NT2/D1 (cell line): ENCODE measurements around the gene OR12D3.

Source experiments
- DNase-seq: peaks from one replicate; pipeline ENCODE4 v3.0.0-alpha.2; 2011; ENCODE audit warnings: low read depth, low spot score
- H3K27me3 ChIP-seq: 2 replicates; pipeline ENCODE4 v1.6.0; 2011; ENCODE audit warnings: mild to moderate bottlenecking; ENCODE audit not compliant: insufficient read length, insufficient read depth
- H3K36me3 ChIP-seq: 2 replicates; pipeline ENCODE4 v1.6.1; 2011; ENCODE audit warnings: mild to moderate bottlenecking, low read length, mixed read lengths; ENCODE audit not compliant: insufficient read depth, insufficient read length
- H3K4me1 ChIP-seq: 2 replicates; pipeline ENCODE4 v1.5.1; 2011; ENCODE audit not compliant: insufficient read depth, insufficient read length
- H3K4me3 ChIP-seq: 2 replicates; pipeline ENCODE4 v1.5.1; 2011; ENCODE audit warnings: low read depth; ENCODE audit not compliant: insufficient read length
- H3K9ac ChIP-seq: 2 replicates; pipeline ENCODE4 v1.6.0; 2011; ENCODE audit warnings: low read depth; ENCODE audit not compliant: insufficient read length
- H3K9me3 ChIP-seq: 2 replicates; pipeline ENCODE4 v1.5.1; 2011; ENCODE audit warnings: mild to moderate bottlenecking, low read length; ENCODE audit not compliant: insufficient read depth
- SUZ12 ChIP-seq: IDR thresholded peaks from 2 replicates; pipeline ENCODE4 v1.6.1; 2011; ENCODE audit not compliant: insufficient read length, insufficient read depth; ENCODE audit errors: extremely low read depth
- YY1 ChIP-seq: IDR thresholded peaks from 2 replicates; pipeline ENCODE4 v1.6.1; 2011; ENCODE audit not compliant: insufficient read length, insufficient read depth
- ZNF274 ChIP-seq: IDR thresholded peaks from 2 replicates; pipeline ENCODE4 v1.6.1; 2011; ENCODE audit warnings: mild to moderate bottlenecking, low read depth, low read length

Gene OR12D3, protein sequence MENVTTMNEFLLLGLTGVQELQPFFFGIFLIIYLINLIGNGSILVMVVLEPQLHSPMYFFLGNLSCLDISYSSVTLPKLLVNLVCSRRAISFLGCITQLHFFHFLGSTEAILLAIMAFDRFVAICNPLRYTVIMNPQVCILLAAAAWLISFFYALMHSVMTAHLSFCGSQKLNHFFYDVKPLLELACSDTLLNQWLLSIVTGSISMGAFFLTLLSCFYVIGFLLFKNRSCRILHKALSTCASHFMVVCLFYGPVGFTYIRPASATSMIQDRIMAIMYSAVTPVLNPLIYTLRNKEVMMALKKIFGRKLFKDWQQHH

DNA sequence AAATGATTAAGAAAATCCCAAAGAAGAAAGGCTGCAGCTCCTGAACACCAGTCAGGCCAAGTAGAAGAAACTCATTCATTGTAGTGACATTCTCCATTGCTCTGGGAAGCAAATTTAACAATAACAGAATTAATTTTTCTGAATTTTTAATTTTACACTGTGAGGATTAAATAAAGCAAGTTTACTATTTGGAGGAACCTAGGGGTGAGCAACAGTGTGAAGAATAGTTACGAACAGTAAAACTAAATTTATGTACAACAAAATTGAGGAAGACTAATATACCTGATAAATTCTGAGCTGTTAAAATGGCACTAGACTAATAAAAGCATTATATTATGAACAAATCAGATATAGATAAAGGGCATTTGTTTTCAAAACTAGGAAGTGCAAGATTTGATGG, at the start of gene OR12D3:
Gene OR12D3 (minus strand): TSS at position 101 of the 400 bp plus-strand sequence. CDS start 4 bp downstream, at position 97.
- no peaks in the 10 kb centered on the region for H3K9me3 ChIP-seq
- DNase-seq: no peak
- H3K36me3 ChIP-seq: no peaks in the 10 kb centered on the region
- H3K9ac ChIP-seq: no peak within 1 kb of the TSS
- TF ChIP-seq SUZ12 (no peak), ZNF274 (no peak), YY1 (no peak)
- no peak within 1 kb of the TSS for H3K4me3 ChIP-seq
- H3K27me3 ChIP-seq: no peaks in the 10 kb centered on the region
- no peaks in the 10 kb centered on the region for H3K4me1 ChIP-seq

DNA sequence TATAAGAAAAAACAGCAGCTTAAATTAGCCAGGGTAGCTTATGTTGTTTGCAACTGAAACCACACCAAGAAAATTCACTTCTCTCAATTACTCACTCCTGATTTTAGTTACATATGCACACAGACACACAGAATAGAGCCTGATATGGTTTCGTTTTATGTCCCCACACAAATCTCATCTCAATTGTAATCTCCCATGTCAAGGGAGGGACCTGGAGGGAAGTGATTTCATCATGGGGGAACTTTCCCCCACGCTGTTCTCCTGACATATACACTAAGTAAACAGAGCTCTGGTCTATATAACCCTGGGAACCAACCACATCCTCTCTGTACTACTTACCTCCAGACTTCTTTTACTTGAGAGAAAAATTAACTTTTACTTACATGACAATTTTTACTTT, 49.5 kb upstream of the OR12D3 start:
- Histone ChIP-seq H3K27me3 (no peaks in the 10 kb centered on the region), H3K9ac (no peak overlapping the region), H3K4me1 (no peaks in the 10 kb centered on the region), H3K36me3 (no peaks in the 10 kb centered on the region), H3K9me3 (no peaks in the 10 kb centered on the region; the same call in 1 of the 2 replicates), H3K4me3 (no peak overlapping the region)
- TF ChIP-seq ZNF274 (no peak), YY1 (no peak), SUZ12 (no peak)
- no peak for DNase-seq

DNA sequence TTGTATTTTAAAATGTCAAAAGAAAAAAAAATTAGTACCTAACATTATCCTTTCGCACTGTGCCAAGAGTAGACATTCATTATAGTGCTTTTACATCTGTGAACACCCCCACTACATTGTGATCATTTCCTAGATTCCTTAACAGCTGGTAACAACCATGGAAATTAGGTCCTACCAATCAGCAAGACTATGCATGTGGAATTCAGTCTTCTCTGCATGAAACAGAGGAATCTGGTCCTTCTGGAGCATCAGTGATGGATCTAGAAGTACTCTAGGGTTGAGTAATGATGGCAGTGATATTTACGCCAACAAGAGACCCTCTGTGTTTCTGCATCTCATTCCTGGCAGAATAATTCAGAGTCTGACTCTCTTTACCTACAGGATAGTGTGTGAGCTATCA, 49.1 kb upstream of the OR12D3 start:
- no peak overlapping the region for H3K9ac ChIP-seq
- H3K4me1 ChIP-seq: no peaks in the 10 kb centered on the region
- H3K9me3 ChIP-seq: no peaks in the 10 kb centered on the region; the same call in 1 of the 2 replicates
- no peak overlapping the region for H3K4me3 ChIP-seq
- H3K27me3 ChIP-seq: no peaks in the 10 kb centered on the region
- no peaks in the 10 kb centered on the region for H3K36me3 ChIP-seq
- no peak for TF ChIP-seq YY1
- no peak for TF ChIP-seq SUZ12
- no peak for TF ChIP-seq ZNF274
- peak; percentile 15 for DNase-seq

DNA sequence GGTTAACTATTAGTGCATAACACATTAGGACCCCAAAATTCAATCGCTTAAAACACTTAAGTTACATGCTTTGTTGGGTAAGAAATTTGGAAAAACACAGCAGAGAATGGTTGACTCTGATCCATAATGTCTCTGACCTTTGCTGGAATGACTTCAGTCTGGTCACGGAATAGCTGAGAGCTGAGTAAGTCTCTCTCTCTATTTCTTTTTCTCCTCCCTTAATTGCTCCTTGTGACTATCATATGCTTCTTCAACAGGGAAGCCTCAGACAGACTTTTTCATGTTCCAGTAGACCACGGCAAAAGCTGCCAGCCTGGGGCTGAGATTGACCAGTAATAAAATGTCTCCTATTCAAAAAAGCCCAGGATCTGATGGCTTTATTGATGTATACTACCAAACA, 44.4 kb upstream of the OR12D3 start:
- no peak for DNase-seq
- no peak for TF ChIP-seq YY1
- no peak for TF ChIP-seq SUZ12
- TF ChIP-seq ZNF274: no peak

DNA sequence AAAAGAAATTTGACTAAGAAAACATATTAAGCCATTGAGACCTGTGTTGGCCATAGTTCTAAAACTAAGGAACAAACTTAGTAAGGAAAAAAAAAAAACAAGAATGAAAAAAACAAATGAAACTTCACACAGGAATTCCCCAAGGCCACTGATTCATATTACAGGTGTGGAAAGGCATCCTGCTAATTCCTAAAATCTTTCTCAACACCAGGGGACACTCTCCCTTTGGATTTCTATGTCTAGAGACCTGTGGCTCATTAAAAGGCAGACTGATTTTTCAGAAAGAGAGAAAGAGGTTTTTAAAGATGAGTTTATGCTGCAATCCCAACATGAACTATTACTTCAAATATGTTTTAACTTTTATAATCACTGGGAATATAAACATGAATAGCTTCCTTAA, 39.5 kb upstream of the OR12D3 start, which contains the start of gene OR12D1:
Gene OR12D1 (plus strand): TSS at position 341 of the 400 bp plus-strand sequence.
- Histone ChIP-seq H3K4me3 (no peak within 1 kb of the TSS), H3K9ac (no peak within 1 kb of the TSS), H3K27me3 (no peaks in the 10 kb centered on the region), H3K4me1 (no peaks in the 10 kb centered on the region), H3K9me3 (no peaks in the 10 kb centered on the region), H3K36me3 (no peaks in the 10 kb centered on the region)
- TF ChIP-seq SUZ12 (no peak), YY1 (no peak), ZNF274 (no peak)
- DNase-seq: no peak

More for the DNA sequence above, 44.4 kb upstream of the OR12D3 start:
- no peaks in the 10 kb centered on the region for H3K36me3 ChIP-seq
- no peaks in the 10 kb centered on the region for H3K27me3 ChIP-seq
- H3K4me1 ChIP-seq: no peaks in the 10 kb centered on the region
- no peaks in the 10 kb centered on the region for H3K9me3 ChIP-seq
- no peak overlapping the region for H3K4me3 ChIP-seq
- no peak overlapping the region for H3K9ac ChIP-seq

DNA sequence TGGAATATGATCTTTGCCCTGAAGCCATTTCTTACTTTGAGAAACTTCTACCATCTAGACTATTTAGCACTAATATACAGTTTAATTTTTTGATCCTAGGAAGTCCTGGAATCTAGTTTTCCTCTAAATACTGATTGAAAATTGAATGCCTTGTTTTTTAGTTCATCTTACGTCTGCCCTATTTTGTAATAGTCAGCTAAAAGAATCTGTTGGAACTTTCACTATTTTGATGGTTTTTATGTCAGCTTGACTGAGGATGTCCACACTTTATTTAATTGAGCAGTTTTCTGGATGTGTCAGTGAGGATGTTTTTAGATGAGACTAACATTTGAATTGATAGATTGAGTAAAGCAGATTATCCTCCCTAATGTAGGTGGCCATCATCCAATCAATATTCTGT, 28.7 kb upstream of the OR12D3 start:
- no peaks in the 10 kb centered on the region for H3K36me3 ChIP-seq
- no peak for DNase-seq
- no peak for TF ChIP-seq SUZ12
- TF ChIP-seq YY1: no peak
- TF ChIP-seq ZNF274: no peak
- no peak overlapping the region for H3K4me3 ChIP-seq
- no peak overlapping the region for H3K9ac ChIP-seq
- H3K4me1 ChIP-seq: no peaks in the 10 kb centered on the region
- H3K9me3 ChIP-seq: no peaks in the 10 kb centered on the region
- H3K27me3 ChIP-seq: no peaks in the 10 kb centered on the region

DNA sequence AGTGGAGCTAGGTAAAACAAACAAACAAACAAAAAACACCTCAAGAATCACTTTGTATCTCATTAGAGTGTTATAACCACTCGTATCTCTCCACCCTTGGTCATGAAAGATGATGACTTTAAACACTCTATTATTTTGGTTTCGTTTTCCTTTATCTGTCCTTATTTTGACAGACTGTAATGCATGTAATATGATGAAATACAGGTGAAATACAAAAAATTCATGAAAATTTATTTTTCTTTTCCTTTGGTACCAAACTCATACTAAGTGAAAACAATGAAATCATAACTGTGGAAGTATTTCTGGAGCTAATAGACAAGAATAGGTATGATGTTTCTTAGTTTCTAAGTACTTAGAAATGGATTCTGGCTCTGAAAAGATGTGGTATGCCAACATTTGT, 24.4 kb upstream of the OR12D3 start:
- Histone ChIP-seq H3K36me3 (no peaks in the 10 kb centered on the region), H3K27me3 (no peaks in the 10 kb centered on the region), H3K9ac (no peak overlapping the region), H3K4me3 (no peak overlapping the region), H3K9me3 (no peaks in the 10 kb centered on the region), H3K4me1 (no peaks in the 10 kb centered on the region)
- TF ChIP-seq SUZ12 (no peak), ZNF274 (no peak), YY1 (no peak)
- no peak for DNase-seq
